ENCODE results near the gene AAR2. TPM values are rescaled to one million over a fixed set of nuclear protein-coding genes. Genes with fewer than 3 reads are reported as not detected.

Gene AAR2
- total RNA-seq, 1 donor from 2014 or later: 27.7 TPM

GRCh38 chr20:36217226-36217625, 19.1 kb upstream of the AAR2 start:
- no peaks in the 10 kb centered on the region for H3K9me3 Mint-ChIP-seq (ENCODE audit: low read depth)
- peak; percentile 45 for TF ChIP-seq CTCF (IDR thresholded peaks at IDR 0.05; ENCODE audit: unreplicated experiment)
- no peak overlapping the region for H3K4me3 Mint-ChIP-seq (ENCODE audit: low read depth)
- no peak for DNase-seq (ENCODE audit: low spot score, unreplicated experiment)
- peaks cover 4% of the 10 kb centered on the region for H3K4me1 Mint-ChIP-seq (ENCODE audit: low read depth)
- H3K36me3 Mint-ChIP-seq (ENCODE audit: insufficient read depth): peaks cover 3% of the 10 kb centered on the region
- H3K27ac Mint-ChIP-seq: no peak overlapping the region
- H3K27me3 Mint-ChIP-seq: no peaks in the 10 kb centered on the region

- Mint-ChIP-seq H3K36me3 (ENCODE audit: insufficient read depth) (peaks cover 3% of the 10 kb centered on the region), H3K4me3 (ENCODE audit: low read depth) (no peak overlapping the region), H3K27ac (no peak overlapping the region), H3K4me1 (ENCODE audit: low read depth) (peaks cover 4% of the 10 kb centered on the region), H3K9me3 (ENCODE audit: low read depth) (no peaks in the 10 kb centered on the region), H3K27me3 (no peaks in the 10 kb centered on the region)
- DNase-seq (ENCODE audit: low spot score, unreplicated experiment): no peak
- TF ChIP-seq CTCF (IDR thresholded peaks at IDR 0.05; ENCODE audit: unreplicated experiment): no peak
These were observed 17.8 kb upstream of the AAR2 start for GRCh38 chr20:36218380-36219064.

- Mint-ChIP-seq H3K36me3 (ENCODE audit: insufficient read depth) (peaks cover 3% of the 10 kb centered on the region), H3K4me3 (ENCODE audit: low read depth) (no peak overlapping the region), H3K9me3 (ENCODE audit: low read depth) (no peaks in the 10 kb centered on the region), H3K27me3 (no peaks in the 10 kb centered on the region), H3K4me1 (ENCODE audit: low read depth) (no peaks in the 10 kb centered on the region), H3K27ac (no peak overlapping the region)
- TF ChIP-seq CTCF (IDR thresholded peaks at IDR 0.05; ENCODE audit: unreplicated experiment): no peak
- no peak for DNase-seq (ENCODE audit: low spot score, unreplicated experiment)
These were observed 16.5 kb upstream of the AAR2 start for GRCh38 chr20:36219671-36220220.

- no peak for DNase-seq (ENCODE audit: low spot score, unreplicated experiment)
- Mint-ChIP-seq H3K27ac (no peak overlapping the region), H3K4me1 (ENCODE audit: low read depth) (no peaks in the 10 kb centered on the region), H3K4me3 (ENCODE audit: low read depth) (no peak overlapping the region), H3K9me3 (ENCODE audit: low read depth) (no peaks in the 10 kb centered on the region), H3K36me3 (ENCODE audit: insufficient read depth) (peaks cover 2% of the 10 kb centered on the region), H3K27me3 (no peaks in the 10 kb centered on the region)
- TF ChIP-seq CTCF (IDR thresholded peaks at IDR 0.05; ENCODE audit: unreplicated experiment): no peak
These were observed 10.6 kb upstream of the AAR2 start for GRCh38 chr20:36225666-36226065.

- Mint-ChIP-seq H3K27me3 (no peaks in the 10 kb centered on the region), H3K36me3 (ENCODE audit: insufficient read depth) (peaks cover 3% of the 10 kb centered on the region), H3K27ac (no peak overlapping the region), H3K4me1 (ENCODE audit: low read depth) (no peaks in the 10 kb centered on the region), H3K9me3 (ENCODE audit: low read depth) (no peaks in the 10 kb centered on the region), H3K4me3 (ENCODE audit: low read depth) (no peak overlapping the region)
- no peak for DNase-seq (ENCODE audit: low spot score, unreplicated experiment)
- TF ChIP-seq CTCF (IDR thresholded peaks at IDR 0.05; ENCODE audit: unreplicated experiment): no peak
These were observed 7.5 kb upstream of the AAR2 start for GRCh38 chr20:36228770-36229169.
